Dendritic cell treated with granulocyte-macrophage colony-stimulating factor and Interleukin-4, amounts not matched to agents 40 ng/mL and 50 ng/mL, for 4 days (primary cell): ENCODE data around the gene SGO2.
"Not testable (repeated sequence)": the region's sequence is repeated elsewhere in the genome, so short reads cannot be mapped to it uniquely, and the experiment has no call there.

ENCODE experiments used
- H3K27ac Mint-ChIP-seq: one replicate; pipeline ENCODE4 v1.8.0; 2022; ENCODE audit warnings: mild to moderate bottlenecking, mixed read lengths
- H3K27me3 Mint-ChIP-seq: one replicate; pipeline ENCODE4 v1.8.0; 2022; ENCODE audit warnings: mild to moderate bottlenecking, mixed read lengths
- H3K36me3 Mint-ChIP-seq: one replicate; pipeline ENCODE4 v1.8.0; 2022; ENCODE audit warnings: low read depth, mixed read lengths
- H3K4me1 Mint-ChIP-seq: one replicate; pipeline ENCODE4 v1.8.0; 2022; ENCODE audit warnings: low read depth, mixed read lengths
- H3K4me3 Mint-ChIP-seq: one replicate; pipeline ENCODE4 v1.8.0; 2022; ENCODE audit warnings: mild to moderate bottlenecking, moderate library complexity, mixed read lengths
- H3K9me3 Mint-ChIP-seq: one replicate; pipeline ENCODE4 v1.8.0; 2022; ENCODE audit warnings: mixed read lengths
- intact Hi-C: fragments of 100-400 bp; cut with micrococcal nuclease; formaldehyde crosslinking; loops from one replicate; pipeline ENCODE4 v1.15.0; 2022

SGO2 gene

DNA sequence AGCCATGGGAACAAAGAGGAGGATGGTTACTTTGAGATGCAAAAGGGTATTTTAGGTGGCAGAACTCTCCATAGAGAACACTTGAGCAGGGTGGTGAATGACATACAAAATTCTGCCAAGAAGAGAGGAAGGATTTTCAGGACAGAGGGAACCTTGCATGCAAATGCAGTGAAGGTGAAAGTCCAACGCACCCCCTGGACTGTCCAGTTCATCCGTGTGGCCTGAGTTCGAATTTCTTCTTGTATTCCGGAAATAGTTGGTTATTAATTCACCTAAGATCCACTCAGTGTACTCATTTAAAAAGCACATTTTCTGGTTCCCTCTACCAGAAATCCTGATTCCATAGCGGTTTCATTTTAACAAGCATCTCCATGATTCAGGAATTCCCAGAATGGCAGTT is 65.3 kb downstream of the SGO2 start:
- H3K9me3 Mint-ChIP-seq: no peaks in the 10 kb centered on the region
- intact Hi-C loops: no loop called here
- H3K27ac Mint-ChIP-seq: no peak overlapping the region
- peaks cover 2% of the 10 kb centered on the region for H3K4me1 Mint-ChIP-seq
- H3K4me3 Mint-ChIP-seq: no peak overlapping the region
- H3K36me3 Mint-ChIP-seq: no peaks in the 10 kb centered on the region
- peaks cover 9% of the 10 kb centered on the region for H3K27me3 Mint-ChIP-seq

GRCh38 chr2:200592406-200593075 is 66.5 kb downstream of the SGO2 start:
- Mint-ChIP-seq H3K27ac (no peak overlapping the region), H3K4me3 (no peak overlapping the region)

DNA sequence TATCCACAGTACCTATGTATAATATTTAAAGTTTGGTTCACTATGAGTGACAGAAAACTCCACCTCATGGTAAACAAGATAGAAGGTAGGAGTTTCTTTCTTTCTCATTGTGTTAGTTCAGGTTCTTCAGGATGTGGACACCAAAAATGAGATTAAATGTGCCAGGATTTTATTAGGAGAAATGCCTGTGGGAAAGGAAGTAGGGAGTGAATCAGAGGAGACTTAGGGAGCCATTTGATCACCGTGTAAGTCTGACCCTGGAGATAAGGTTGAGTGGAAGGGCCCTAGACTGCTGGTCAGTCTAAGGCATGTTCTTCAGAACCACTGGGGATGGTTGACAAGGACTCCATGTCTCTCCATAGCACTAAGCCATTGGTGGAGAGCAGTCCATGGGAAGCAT is 67.9 kb downstream of the SGO2 start:
- intact Hi-C loops: no loop called here
- no peak overlapping the region for H3K4me3 Mint-ChIP-seq
- H3K36me3 Mint-ChIP-seq: no peaks in the 10 kb centered on the region
- peaks cover 6% of the 10 kb centered on the region for H3K27me3 Mint-ChIP-seq
- H3K27ac Mint-ChIP-seq: no peak overlapping the region
- H3K4me1 Mint-ChIP-seq: no peaks in the 10 kb centered on the region
- H3K9me3 Mint-ChIP-seq: no peaks in the 10 kb centered on the region

More at GRCh38 chr2:200592406-200593075, 66.5 kb downstream of the SGO2 start:
- intact Hi-C loops: no loop called here
- Mint-ChIP-seq H3K4me1 (no peaks in the 10 kb centered on the region), H3K27me3 (peaks cover 6% of the 10 kb centered on the region), H3K9me3 (no peaks in the 10 kb centered on the region), H3K36me3 (no peaks in the 10 kb centered on the region)

- H3K9me3 Mint-ChIP-seq: no peaks in the 10 kb centered on the region
- intact Hi-C loops: no loop called here
- no peak overlapping the region for H3K27ac Mint-ChIP-seq
- no peaks in the 10 kb centered on the region for H3K4me1 Mint-ChIP-seq
- H3K27me3 Mint-ChIP-seq: peaks cover 3% of the 10 kb centered on the region
- no peaks in the 10 kb centered on the region for H3K36me3 Mint-ChIP-seq
- H3K4me3 Mint-ChIP-seq: no peak overlapping the region
These were observed 69.9 kb downstream of the SGO2 start for GRCh38 chr2:200595913-200596312.

DNA sequence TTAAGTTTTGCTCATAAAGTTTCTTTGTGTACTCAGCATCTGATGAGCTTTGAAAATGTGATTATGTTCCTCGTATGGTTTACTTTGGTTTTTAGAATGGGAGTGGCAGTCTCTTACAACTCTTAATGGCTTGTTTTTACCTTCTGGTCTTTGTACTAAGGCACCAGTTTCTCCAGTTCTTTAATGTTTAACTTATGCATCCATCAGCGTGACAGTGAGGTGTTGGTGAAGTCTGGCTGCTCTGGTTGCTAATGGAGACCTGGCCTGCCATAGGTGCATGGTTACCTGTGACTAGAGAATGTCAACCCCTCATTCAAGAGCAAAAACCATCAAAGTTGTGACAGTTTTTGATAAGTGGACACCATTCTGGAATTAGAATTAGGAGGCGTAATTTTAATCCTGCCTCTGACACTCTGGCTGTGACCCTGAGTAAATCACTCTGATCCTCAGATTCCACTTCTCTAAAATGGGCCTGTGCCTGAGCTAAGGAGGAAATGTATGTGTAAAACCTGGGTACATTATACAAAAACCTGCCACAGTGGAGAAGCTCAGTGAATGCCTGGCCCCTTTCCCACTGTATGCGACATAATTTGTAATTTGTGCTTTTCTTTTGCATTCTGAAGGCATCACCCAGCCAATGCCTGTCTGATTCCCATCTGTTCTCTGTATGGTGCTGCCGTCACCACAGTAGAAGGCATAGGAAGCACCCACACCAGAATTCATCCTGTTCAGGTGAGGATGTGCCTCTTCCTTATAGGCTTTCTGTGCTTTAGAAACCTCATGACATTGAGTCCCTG is 71.0 kb downstream of the SGO2 start:
- H3K27me3 Mint-ChIP-seq: no peaks in the 10 kb centered on the region
- H3K4me1 Mint-ChIP-seq: no peaks in the 10 kb centered on the region
- no peak overlapping the region for H3K27ac Mint-ChIP-seq
- H3K36me3 Mint-ChIP-seq: no peaks in the 10 kb centered on the region
- H3K4me3 Mint-ChIP-seq: no peak overlapping the region
- H3K9me3 Mint-ChIP-seq: no peaks in the 10 kb centered on the region
- intact Hi-C loops: no loop called here

DNA sequence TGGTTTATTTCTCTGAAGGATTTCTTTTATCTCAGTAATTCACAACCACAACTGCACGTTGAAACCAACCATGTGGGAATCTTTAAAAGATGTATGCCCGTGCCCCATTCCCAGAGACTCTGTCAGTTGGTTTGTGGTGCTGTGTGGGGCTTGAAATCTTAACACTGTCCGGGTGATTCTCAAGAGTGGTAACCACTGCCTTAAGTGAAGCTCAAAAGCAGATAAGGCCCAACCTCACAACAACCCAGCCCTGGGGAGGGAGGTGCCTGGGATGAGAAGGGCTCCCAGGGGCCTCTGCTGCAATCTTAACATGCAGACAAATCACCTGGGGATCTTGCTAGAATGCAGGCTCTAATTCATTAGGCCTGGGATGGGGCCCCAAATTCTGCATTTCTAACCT is 73.2 kb downstream of the SGO2 start:
- Mint-ChIP-seq H3K4me1 (no peaks in the 10 kb centered on the region), H3K9me3 (no peaks in the 10 kb centered on the region), H3K4me3 (no peak overlapping the region), H3K27me3 (no peaks in the 10 kb centered on the region), H3K27ac (no peak overlapping the region), H3K36me3 (no peaks in the 10 kb centered on the region)
- intact Hi-C loops: no loop called here

DNA sequence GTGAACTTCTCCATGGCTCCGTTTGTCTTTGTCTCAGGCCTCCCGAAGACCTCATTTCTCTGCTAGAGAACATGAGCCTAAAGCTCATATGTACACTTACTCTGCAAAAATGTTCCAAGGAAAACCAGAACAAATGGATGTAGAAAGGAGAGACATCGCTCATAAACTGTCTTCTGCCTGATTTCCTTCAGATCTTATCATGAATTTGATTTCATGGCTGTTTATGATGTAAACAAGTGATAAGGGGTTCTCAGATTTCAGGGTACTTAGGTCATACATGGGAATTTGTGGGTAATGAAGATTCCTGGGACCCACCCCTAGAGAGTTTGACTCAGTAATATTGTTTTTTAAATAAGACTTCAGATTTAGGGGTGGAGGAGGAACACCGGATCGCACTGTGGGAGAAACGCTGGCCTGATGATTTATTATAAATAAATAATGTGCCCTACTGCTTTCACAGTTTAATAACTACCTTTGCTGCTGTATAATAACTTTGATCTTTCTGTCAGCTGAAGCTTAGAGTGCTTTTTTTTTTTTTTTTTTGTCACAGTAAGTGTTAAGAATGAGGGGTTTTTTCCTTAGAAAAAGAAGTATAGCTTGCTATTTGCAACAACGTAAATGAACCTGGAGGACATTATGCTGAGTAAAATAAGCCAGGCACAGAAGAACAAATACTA is 74.7 kb downstream of the SGO2 start:
- intact Hi-C loops: no loop called here
- Mint-ChIP-seq H3K36me3 (no peaks in the 10 kb centered on the region), H3K4me1 (no peaks in the 10 kb centered on the region), H3K9me3 (no peaks in the 10 kb centered on the region), H3K27ac (no peak overlapping the region), H3K4me3 (no peak overlapping the region), H3K27me3 (no peaks in the 10 kb centered on the region)

DNA sequence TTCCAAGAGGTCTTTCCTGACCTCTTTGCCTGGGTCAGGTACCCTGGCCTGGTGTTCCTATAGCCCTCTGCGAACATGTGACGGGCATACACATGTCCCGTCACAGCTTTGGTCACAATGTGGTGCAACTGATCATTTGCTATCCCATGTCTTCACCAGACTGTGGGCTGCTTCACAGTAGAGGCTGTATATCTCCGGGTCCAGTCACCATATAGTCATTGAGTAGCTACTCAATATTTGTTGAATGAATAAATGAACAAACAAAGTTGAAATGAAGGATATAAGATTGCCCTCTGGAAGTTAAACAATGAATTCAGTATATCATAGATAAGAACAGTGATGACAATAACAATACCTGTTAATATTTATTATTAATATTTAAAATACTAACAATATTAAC is 76.6 kb downstream of the SGO2 start:
- H3K27ac Mint-ChIP-seq: no peak overlapping the region
- no peak overlapping the region for H3K4me3 Mint-ChIP-seq
- H3K36me3 Mint-ChIP-seq: no peaks in the 10 kb centered on the region
- no peaks in the 10 kb centered on the region for H3K27me3 Mint-ChIP-seq
- H3K4me1 Mint-ChIP-seq: no peaks in the 10 kb centered on the region
- intact Hi-C loops: no loop called here
- H3K9me3 Mint-ChIP-seq: peaks cover 3% of the 10 kb centered on the region

DNA sequence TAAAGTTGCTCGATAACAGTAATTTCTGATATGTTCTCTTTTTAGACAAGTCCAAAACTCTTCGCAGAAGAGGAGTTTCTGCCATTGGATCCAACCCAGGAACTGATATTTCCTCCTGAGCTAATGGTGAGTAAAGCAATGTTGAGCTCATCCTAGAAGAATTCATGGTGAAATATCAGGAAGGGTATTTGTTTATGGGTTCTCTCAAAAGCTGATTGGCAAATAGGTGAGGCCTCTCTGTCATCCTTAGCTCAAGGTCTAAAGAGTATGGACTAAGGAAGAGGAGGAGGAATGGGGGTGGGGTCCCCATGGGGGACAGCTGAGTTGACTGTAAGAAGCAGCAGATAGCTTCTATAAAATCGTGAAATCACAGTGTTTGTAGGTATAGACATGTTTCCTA is 78.0 kb downstream of the SGO2 start:
- H3K4me1 Mint-ChIP-seq: no peaks in the 10 kb centered on the region
- H3K27me3 Mint-ChIP-seq: no peaks in the 10 kb centered on the region
- intact Hi-C loops: no loop called here
- no peak overlapping the region for H3K27ac Mint-ChIP-seq
- H3K9me3 Mint-ChIP-seq: peaks cover 7% of the 10 kb centered on the region
- H3K4me3 Mint-ChIP-seq: no peak overlapping the region
- H3K36me3 Mint-ChIP-seq: no peaks in the 10 kb centered on the region

GRCh38 chr2:200604571-200605255 is 78.7 kb downstream of the SGO2 start:
- Mint-ChIP-seq H3K27me3 (no peaks in the 10 kb centered on the region), H3K9me3 (peaks cover 7% of the 10 kb centered on the region), H3K4me1 (no peaks in the 10 kb centered on the region), H3K36me3 (no peaks in the 10 kb centered on the region), H3K27ac (no peak overlapping the region), H3K4me3 (no peak overlapping the region)
- intact Hi-C loops: no loop called here

DNA sequence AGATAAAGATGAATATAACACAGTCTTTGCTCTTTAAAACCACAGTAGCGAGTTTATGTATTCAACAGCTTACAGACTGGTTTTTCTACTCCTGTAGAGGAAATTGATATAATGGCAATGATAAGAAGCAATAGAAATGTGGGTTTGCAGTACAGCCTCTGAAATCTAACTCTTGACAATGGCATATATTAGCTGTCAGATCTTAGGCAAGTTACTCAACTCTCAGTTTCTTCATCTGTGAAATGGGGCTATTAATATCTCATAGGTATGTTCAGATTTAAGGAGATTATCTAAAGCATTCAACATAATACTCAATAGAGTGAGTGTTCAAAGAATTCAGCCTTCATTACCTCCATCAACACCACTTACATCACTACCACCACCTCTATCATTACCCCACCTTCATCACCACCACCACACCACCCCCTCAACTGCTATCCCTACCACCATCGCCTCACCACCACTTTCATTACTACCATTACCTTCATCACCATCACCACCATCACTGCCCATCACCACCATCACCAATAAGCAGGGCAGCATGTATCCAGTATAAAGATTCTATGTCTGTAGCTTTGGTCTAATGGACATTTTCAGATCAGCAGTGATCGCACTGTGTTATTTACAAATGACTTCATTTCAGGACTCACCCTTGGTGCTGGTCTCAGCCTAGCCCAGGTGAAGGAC is 82.5 kb downstream of the SGO2 start:
- Mint-ChIP-seq H3K36me3 (no peaks in the 10 kb centered on the region), H3K4me1 (no peaks in the 10 kb centered on the region), H3K4me3 (no peak overlapping the region), H3K27me3 (no peaks in the 10 kb centered on the region), H3K9me3 (peaks cover 7% of the 10 kb centered on the region), H3K27ac (no peak overlapping the region)
- intact Hi-C loops: no loop called here

DNA sequence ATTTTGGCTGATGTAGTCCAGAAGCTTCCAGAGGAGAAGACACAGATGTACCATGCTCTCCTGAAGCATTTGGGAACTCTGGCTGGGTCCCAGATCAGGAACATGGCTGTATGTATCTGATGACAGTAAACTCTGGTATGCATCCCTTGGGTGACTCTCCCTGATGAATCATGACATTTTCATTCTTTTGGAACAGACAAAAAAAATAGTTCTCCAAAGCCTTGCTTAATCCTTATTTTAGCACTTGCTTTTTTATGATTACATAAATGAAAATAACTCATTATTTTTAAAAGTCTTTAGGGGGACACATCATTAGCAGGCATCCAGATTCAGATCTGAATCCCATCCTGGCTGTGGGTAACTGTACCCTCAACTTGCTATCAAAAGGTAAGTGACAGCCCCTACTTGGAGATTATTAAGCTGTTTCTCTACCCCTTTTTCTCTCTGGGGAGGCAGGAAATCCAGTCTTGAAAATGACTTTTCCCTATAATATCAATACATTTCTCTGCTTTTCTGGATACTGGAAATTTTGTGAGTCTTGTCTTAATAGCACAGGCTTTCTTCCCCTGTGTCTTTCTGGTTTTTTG is 83.1 kb downstream of the SGO2 start:
- Mint-ChIP-seq H3K4me1 (no peaks in the 10 kb centered on the region), H3K27me3 (no peaks in the 10 kb centered on the region), H3K9me3 (peaks cover 7% of the 10 kb centered on the region), H3K36me3 (no peaks in the 10 kb centered on the region), H3K4me3 (no peak overlapping the region), H3K27ac (no peak overlapping the region)
- intact Hi-C loops: no loop called here

DNA sequence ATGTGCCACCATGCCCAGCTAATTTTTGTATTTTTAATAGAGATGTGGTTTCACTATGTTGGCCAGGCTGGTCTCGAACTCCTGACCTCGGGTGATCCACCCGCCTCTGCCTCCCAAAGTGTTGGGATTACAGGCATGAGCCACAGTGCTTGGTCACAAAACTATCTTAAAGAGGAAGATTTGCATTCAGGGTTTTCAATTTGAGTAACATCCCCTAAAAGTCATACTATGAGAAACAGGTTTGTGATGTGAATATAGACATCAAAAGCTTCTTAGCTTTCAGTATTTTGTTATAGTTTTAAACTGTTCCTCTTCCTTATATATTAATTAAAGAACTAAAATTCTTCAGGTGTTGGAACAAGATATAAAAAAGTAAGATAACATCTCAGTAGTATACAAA is 84.2 kb downstream of the SGO2 start:
- H3K27me3 Mint-ChIP-seq, intact Hi-C loops: not testable (repeated sequence)

More for the DNA sequence above, 84.2 kb downstream of the SGO2 start:
- H3K27ac Mint-ChIP-seq, H3K36me3 Mint-ChIP-seq, H3K9me3 Mint-ChIP-seq, H3K4me3 Mint-ChIP-seq, H3K4me1 Mint-ChIP-seq: not testable (repeated sequence)
